HEK293T (cell line): ENCODE data around the gene MORN5.

Experiments used
- ARNT ChIP-seq: fragments of 450-650 bp; IDR thresholded peaks from 2 replicates; pipeline ENCODE4 v1.6.1; 2017; ENCODE audit warnings: mild to moderate bottlenecking
- BHLHE40 ChIP-seq: fragments of 450-650 bp; IDR thresholded peaks from 2 replicates; pipeline ENCODE4 v1.6.1; 2016; ENCODE audit warnings: mild to moderate bottlenecking, moderate library complexity, borderline replicate concordance
- CTBP1 ChIP-seq: fragments of 450-650 bp; IDR thresholded peaks from 2 replicates; pipeline ENCODE4 v1.6.1; 2016; ENCODE audit warnings: borderline replicate concordance
- ELF4 ChIP-seq: fragments of 450-650 bp; IDR thresholded peaks from 2 replicates; pipeline ENCODE4 v1.6.1; 2017; ENCODE audit warnings: antibody characterized with exemption
- FOXA1 ChIP-seq: fragments of 450-650 bp; IDR thresholded peaks from 2 replicates; pipeline ENCODE4 v1.6.1; 2016; ENCODE audit warnings: mild to moderate bottlenecking
- FOXK2 ChIP-seq: fragments of 450-650 bp; IDR thresholded peaks from 2 replicates; pipeline ENCODE4 v1.6.1; 2016; ENCODE audit warnings: mild to moderate bottlenecking
- FOXM1 ChIP-seq: fragments of 450-650 bp; IDR thresholded peaks from 2 replicates; pipeline ENCODE4 v1.6.1; 2017; ENCODE audit warnings: mild to moderate bottlenecking, borderline replicate concordance
- HDGF ChIP-seq: fragments of 450-650 bp; IDR thresholded peaks from 2 replicates; pipeline ENCODE4 v1.6.1; 2017; ENCODE audit warnings: antibody characterized with exemption, borderline replicate concordance
- L3MBTL2 ChIP-seq: fragments of 450-650 bp; conservative IDR thresholded peaks from 2 replicates; pipeline ENCODE4 v1.6.1; 2016; ENCODE audit warnings: mild to moderate bottlenecking
- NFRKB ChIP-seq: fragments of 450-650 bp; IDR thresholded peaks from 2 replicates; pipeline ENCODE4 v1.6.1; 2016; ENCODE audit warnings: mild to moderate bottlenecking, moderate library complexity
- SP1 ChIP-seq: fragments of 450-650 bp; IDR thresholded peaks from 2 replicates; pipeline ENCODE4 v1.6.1; 2017
- SUZ12 ChIP-seq: fragments of 450-650 bp; IDR thresholded peaks from 2 replicates; pipeline ENCODE4 v1.6.1; 2016; ENCODE audit warnings: mild to moderate bottlenecking
- TF ChIP-seq, protein P1 (sequence below): fragments of 450-650 bp; IDR thresholded peaks from 2 replicates; pipeline ENCODE4 v1.6.1; 2016

DNA sequence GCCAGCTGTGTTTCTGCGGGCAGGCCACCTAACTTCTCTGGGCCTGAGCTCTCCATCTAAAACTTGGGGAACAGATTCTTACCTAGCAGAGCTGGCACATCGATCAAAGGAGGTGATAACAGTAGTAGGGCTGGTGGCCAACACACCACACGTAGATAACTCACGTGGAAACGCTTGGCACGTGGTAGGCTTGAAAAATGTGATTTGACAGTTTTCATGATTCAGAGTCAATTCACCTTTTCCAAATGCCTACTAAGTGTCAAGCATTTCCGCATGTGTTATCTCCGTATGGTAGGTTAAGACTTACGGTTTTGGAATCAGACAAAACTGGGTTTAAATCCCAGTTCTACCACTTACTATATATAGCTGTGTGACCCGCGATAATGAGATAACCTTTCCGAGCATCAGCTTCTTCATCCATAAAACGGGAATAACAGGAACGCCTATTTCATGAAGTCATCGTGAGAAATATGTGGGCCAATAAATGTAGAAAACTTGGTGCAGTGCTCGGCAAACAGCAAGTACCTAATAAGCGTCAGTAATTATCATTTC is 25.6 kb upstream of the MORN5 start:
- TF ChIP-seq FOXK2 (no peak), HDGF (no peak), ELF4 (no peak), FOXA1 (no peak), ARNT (no peak), L3MBTL2 (no peak), SP1 (no peak), FOXM1 (no peak), SUZ12 (no peak), NFRKB (no peak), CTBP1 (no peak), BHLHE40 (no peak)
- TF ChIP-seq, protein P1, sequence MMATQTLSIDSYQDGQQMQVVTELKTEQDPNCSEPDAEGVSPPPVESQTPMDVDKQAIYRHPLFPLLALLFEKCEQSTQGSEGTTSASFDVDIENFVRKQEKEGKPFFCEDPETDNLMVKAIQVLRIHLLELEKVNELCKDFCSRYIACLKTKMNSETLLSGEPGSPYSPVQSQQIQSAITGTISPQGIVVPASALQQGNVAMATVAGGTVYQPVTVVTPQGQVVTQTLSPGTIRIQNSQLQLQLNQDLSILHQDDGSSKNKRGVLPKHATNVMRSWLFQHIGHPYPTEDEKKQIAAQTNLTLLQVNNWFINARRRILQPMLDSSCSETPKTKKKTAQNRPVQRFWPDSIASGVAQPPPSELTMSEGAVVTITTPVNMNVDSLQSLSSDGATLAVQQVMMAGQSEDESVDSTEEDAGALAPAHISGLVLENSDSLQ, result no peak
